Pancreas (tissue), 10 donors: ENCODE data around the gene B3GAT3. TPM values are rescaled to one million over a fixed set of nuclear protein-coding genes. Genes with fewer than 3 reads are reported as not detected.
A peak's percentile ranks its signal among the peaks of the same experiment; 100 is the strongest.

ENCODE experiments used
- ATAC-seq, 4 donors: fragments of 200-7000 bp; cut with Tn5 transposase; one replicate each; pipeline versions ENCODE4 v1.8.0 to v1.9.1; 2020; ENCODE audit warnings: mild to moderate bottlenecking in 4 of 4, moderate library complexity in 4 of 4
- DNase-seq, 6 donors: peaks; one replicate each; pipeline ENCODE4 v3.0.0-alpha.2; 2020
- FAIRE-seq: peaks from 2 replicates; lab custom pipeline; 2012; peaks lifted over from hg19 to GRCh38; lab: Jason Lieb, UNC
- H3K27ac ChIP-seq, 4 donors: fragments of 200-600 bp; sonication (generic); 1 replicate in 3 of 4; 2 replicates in 1 of 4; pipeline versions ENCODE4 v1.5.0 to v1.8.0; 2020
- H3K27me3 ChIP-seq, 4 donors: fragments of 200-600 bp; one replicate each; pipeline ENCODE4 v1.8.0; 2021
- H3K36me3 ChIP-seq, 3 donors: fragments of 200-600 bp; sonication (generic) in 1 of 3; one replicate each; pipeline versions ENCODE4 v1.5.0 to v1.8.0; 2020 to 2021
- H3K4me1 ChIP-seq, 3 donors: fragments of 200-600 bp; one replicate each; pipeline ENCODE4 v1.8.0; 2021
- H3K4me3 ChIP-seq, 4 donors: fragments of 200-600 bp; sonication (generic) in 2 of 4; one replicate each; pipeline versions ENCODE4 v1.5.0 to v1.8.0; 2020 to 2021
- H3K9me3 ChIP-seq, 4 donors: fragments of 200-600 bp; one replicate each; pipeline ENCODE4 v1.8.0; 2021
- CTCF ChIP-seq, 4 donors: fragments of 200-600 bp; sonication (generic) in 3 of 4; IDR thresholded peaks; one replicate each; pipeline versions ENCODE4 v1.5.0 to v1.8.0; 2021; ENCODE audit warnings: antibody characterized with exemption in 4 of 4
- WGBS, 2 donors: extraction: QIAGEN DNeasy Blood & Tissue Kit; methylation state at CpG; one replicate each; pipeline ENCODE4 v1.1.7; 2013; 5-methylcytosine and 5-hydroxymethylcytosine counted together
- intact Hi-C, 3 donors: fragments of 100-400 bp; cut with DNase I; formaldehyde crosslinking; loops; one replicate each; pipeline versions ENCODE4 v1.11.1 to v1.14.2; 2022
- polyA plus RNA-seq, 2 donors: library from polyadenylated mRNA; stranded (reverse); fragments of 200-250 nt; gene quantifications; one replicate each; pipeline ENCODE4 v1.2.3, GENCODE V29; 2013
- total RNA-seq, 6 donors: library from RNA; stranded (reverse); fragmentation: NEBNext Ultra II Directional in 4 of 6; extraction: Animal tissue kit (Norgen Biotek cat#: 25700) in 4 of 6; gene quantifications; one replicate each; pipeline versions ENCODE4 v1.2.1 to v1.2.4, GENCODE V29; 2021 to 2023
- donor health status: healthy with polysubstance abuse.
- donor health status: DM: no; HTN: no; CAD: no; lungs with moderate emphysema.
- donor health status: DM: no; HTN: no; CAD: no.
- donor health status: control.
- donor health status: control.
- donor health status: Bipolar disorder and iron deficiency.
- donor health status: DM: yes; HTN: yes; CAD: no.
- donor health status: DM: no; HTN: no; CAD: no.
- donor health status: DM: no; HTN: no; CAD: no.
- donor health status: DM: yes; HTN: yes; CAD: no.

B3GAT3 gene
- total and polyA plus RNA-seq, 8 donors = 13.2 to 50.8 (median 18.5) TPM

DNA sequence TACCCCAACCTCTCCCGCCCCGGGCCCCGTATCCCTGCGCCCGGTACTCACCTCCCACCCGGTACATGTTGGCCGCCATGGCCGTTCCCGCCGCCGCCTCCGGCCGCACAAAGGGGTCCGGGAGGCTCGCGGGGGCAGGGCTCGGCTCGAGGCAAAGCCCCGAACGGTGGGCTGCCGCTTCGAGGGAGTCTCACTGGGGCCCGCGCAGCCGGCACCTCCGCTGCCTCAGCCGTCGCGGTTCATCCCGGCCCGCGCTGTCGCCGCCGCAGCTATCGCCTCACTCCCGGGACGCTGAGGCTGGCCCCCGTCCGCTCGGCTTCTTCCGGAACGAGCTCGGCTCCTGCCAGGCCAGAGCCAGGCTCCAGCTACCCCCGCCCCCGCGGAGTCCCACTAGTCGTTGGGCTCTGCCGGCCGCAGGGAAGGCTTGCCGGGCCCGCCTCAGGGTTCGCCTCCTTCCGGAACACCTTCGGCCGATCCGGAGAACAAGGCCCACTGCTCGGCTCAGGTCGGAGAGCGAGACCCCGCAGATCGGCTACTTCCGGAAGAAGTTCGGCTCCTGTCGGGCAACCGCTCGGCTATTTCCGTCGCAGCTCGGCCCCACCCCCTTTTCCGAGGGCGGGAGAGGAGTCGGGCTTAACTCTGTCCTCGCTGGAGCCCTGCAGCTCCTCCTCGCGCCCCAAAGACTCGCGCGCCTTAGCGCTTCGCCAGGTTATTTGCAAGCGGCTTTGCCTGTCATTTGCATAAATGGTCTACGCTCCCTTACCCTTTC lies 20.2 kb downstream of the B3GAT3 start, which contains the start of gene MTA2:
MTA2 (minus strand) TSS at position 494 of the 769 bp plus-strand sequence; CDS start at position 79, 415 bp downstream.
- Histone ChIP-seq H3K27me3 (no peaks in the 10 kb centered on the region), H3K27ac (peak within 1 kb of the TSS; percentile 74 to 94 (median 88)), H3K36me3 (peaks cover 0 to 26% (median 13%) of the 10 kb centered on the region in 3 donors), H3K4me1 (peaks cover 0 to 14% (median 11%) of the 10 kb centered on the region in 3 donors), H3K9me3 (no peaks in the 10 kb centered on the region), H3K4me3 (peak within 1 kb of the TSS; percentile 84 to 96 (median 90))
- intact Hi-C loops = no loop called here
- ATAC-seq (peak; percentile 90 to 94 (median 90)), DNase-seq (peak; percentile 97 to 100 (median 98)), FAIRE-seq (peak; percentile 34)
- TF ChIP-seq CTCF (IDR thresholded peaks at IDR 0.05) = no peak
- 0% methylated on average over 78 to 83 of the region's 83 CpGs for WGBS, 2 donors

DNA sequence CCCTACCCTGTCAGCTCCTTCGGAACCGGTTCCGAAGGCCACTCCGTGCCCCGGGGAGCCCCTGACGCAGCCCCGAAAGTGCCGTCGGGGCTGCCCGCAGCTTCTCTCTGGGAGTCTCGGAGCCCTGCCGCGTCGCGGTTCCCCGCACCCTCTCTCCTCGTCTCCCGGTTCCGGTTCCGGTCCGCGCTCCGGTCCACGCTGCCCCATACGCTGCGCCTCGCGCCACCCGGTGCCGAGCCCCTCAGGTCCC lies 20.7 kb downstream of the B3GAT3 start:
- H3K27ac ChIP-seq = peak overlapping the region; percentile 74 to 94 (median 88)
- TF ChIP-seq CTCF (IDR thresholded peaks at IDR 0.05) = no peak
- peak; percentile 10 to 37 (median 28) for ATAC-seq
- peaks cover 0 to 14% (median 11%) of the 10 kb centered on the region in 3 donors for H3K4me1 ChIP-seq
- WGBS, 2 donors = 0 to 1% methylated on average over 30 of the region's 30 CpGs
- no peaks in the 10 kb centered on the region for H3K27me3 ChIP-seq
- DNase-seq = peak in 2 of 6 donors; percentile 52 to 77
- intact Hi-C loops = no loop called here
- peaks cover 0 to 25% (median 18%) of the 10 kb centered on the region in 3 donors for H3K36me3 ChIP-seq
- no peaks in the 10 kb centered on the region for H3K9me3 ChIP-seq
- no peak for FAIRE-seq
- H3K4me3 ChIP-seq = peak overlapping the region; percentile 84 to 96 (median 90)

DNA sequence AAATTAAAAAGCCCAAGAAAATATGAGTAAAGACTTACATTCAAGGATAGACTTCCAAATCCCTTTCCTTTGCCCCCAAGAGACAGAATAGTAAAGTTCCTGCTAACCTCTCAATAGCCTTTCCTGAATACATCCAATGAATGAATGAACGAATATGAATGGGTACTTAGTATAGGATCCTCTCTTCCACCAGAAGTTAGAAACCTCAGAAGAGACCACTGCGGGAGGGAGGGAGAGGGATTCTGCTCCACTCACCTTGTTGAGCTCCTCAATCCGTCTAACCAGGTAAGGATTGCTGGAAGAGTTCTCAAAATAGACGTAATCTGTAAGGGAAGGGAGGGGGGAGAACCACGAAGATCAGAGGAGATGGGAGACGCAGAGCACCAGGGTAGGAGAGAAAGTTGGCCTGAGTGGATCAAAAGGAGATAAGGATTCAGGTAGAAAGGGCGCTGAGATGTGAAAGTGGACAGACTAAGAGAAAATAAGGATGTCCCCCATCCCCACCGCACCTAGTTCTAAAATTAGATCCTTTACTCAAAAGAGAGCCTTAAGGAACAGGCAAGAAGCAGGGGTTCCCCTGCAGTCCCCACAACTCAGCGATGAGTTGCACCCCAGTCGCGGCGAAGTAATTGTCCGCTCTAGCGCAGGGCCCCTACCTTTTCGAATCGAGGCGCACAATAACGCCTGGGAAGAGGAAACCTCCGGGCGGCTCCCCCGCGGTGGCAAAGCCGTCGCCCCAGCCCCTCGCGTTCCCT lies 21.2 kb downstream of the B3GAT3 start:
- no peak for ATAC-seq
- intact Hi-C loops = no loop called here
- Histone ChIP-seq H3K4me3 (peak overlapping the region; percentile 84 to 96 (median 90)), H3K36me3 (peaks cover 0 to 28% (median 23%) of the 10 kb centered on the region in 3 donors), H3K27ac (peak overlapping the region; percentile 74 to 94 (median 88)), H3K4me1 (peaks cover 0 to 14% (median 11%) of the 10 kb centered on the region in 3 donors), H3K27me3 (no peaks in the 10 kb centered on the region), H3K9me3 (no peaks in the 10 kb centered on the region)
- no peak for DNase-seq
- no peak for FAIRE-seq
- no peak for TF ChIP-seq CTCF (IDR thresholded peaks at IDR 0.05)
- WGBS, 2 donors = 3 to 4% methylated on average over 24 to 26 of the region's 26 CpGs

- Histone ChIP-seq H3K4me1 (peaks cover 0 to 14% (median 11%) of the 10 kb centered on the region in 3 donors), H3K9me3 (no peaks in the 10 kb centered on the region), H3K27ac (peak overlapping the region in 1 of 4 donors; percentile 1), H3K36me3 (peaks cover 0 to 30% (median 29%) of the 10 kb centered on the region in 3 donors), H3K27me3 (no peaks in the 10 kb centered on the region), H3K4me3 (peak overlapping the region in 2 of 4 donors; percentile 84 to 96)
- ATAC-seq = no peak
- DNase-seq = no peak
- TF ChIP-seq CTCF (IDR thresholded peaks at IDR 0.05) = no peak
- WGBS, 2 donors = 63 to 67% methylated on average over 5 of the region's 5 CpGs
- intact Hi-C loops = no loop called here
- FAIRE-seq = no peak
Measured at GRCh38 chr11:62599901-62600300, 21.9 kb downstream of the B3GAT3 start.
